Adrenal gland (tissue), 12 donors: Measurements from ENCODE around the gene CAMTA1. TPM values are rescaled to one million over a fixed set of nuclear protein-coding genes. Genes with fewer than 3 reads are reported as not detected.

Source experiments
- DNase-seq, 7 donors: peaks; one replicate each; pipeline ENCODE4 v3.0.0-alpha.2; 2019 to 2020
- H3K27ac ChIP-seq, 5 donors: fragments of 200-600 bp; sonication (generic) in 4 of 5; 1 replicate in 3 of 5; 2 replicates in 2 of 5; pipeline versions ENCODE4 v1.5.1 to v1.8.0; 2016 to 2020; ENCODE audit warnings: mild to moderate bottlenecking in 1 of 5
- H3K27me3 ChIP-seq: fragments of 200-600 bp; 2 replicates; pipeline ENCODE4 v1.8.0; 2021
- H3K36me3 ChIP-seq, 2 donors: fragments of 200-600 bp; replicated peaks in 1 of 2; 1 replicate in 1 of 2; 2 replicates in 1 of 2; pipeline versions ENCODE4 v1.5.1 to v1.8.0; 2018 to 2022
- H3K4me1 ChIP-seq, 2 donors: fragments of 200-600 bp; replicated peaks in 1 of 2; 1 replicate in 1 of 2; 2 replicates in 1 of 2; pipeline versions ENCODE4 v1.5.1 to v1.8.0; 2018 to 2021
- H3K4me3 ChIP-seq, 4 donors: fragments of 200-600 bp; sonication (generic) in 3 of 4; one replicate each; pipeline ENCODE4 v1.5.1; 2016 to 2018
- H3K9me3 ChIP-seq, 3 donors: fragments of 200-600 bp; sonication (generic) in 1 of 3; replicated peaks in 1 of 3; 1 replicate in 2 of 3; 2 replicates in 1 of 3; pipeline versions ENCODE4 v1.5.1 to v1.8.0; 2016 to 2021
- CTCF ChIP-seq, 6 experiments: fragments of 450-650 bp in 4 of 6; fragments of 200-600 bp in 2 of 6; sonication (generic) in 1 of 6; IDR thresholded peaks; 1 replicate in 5 of 6; 2 replicates in 1 of 6; pipeline versions ENCODE4 v1.5.1 to v1.8.0; 2016 to 2021; ENCODE audit warnings: antibody characterized with exemption in 6 of 6, mild to moderate bottlenecking in 2 of 6, moderate library complexity in 1 of 6
- POLR2A ChIP-seq, 2 donors: fragments of 450-650 bp; IDR thresholded peaks; one replicate each; pipeline ENCODE4 v1.6.1; 2017; ENCODE audit warnings: antibody characterized with exemption in 2 of 2, mild to moderate bottlenecking in 2 of 2, moderate library complexity in 1 of 2
- WGBS, 4 donors: extraction: QIAGEN DNeasy Blood & Tissue Kit in 2 of 4; methylation state at CpG; one replicate each; pipeline versions ENCODE4 v1.1.5 to v1.1.7; 2013 to 2017; 5-methylcytosine and 5-hydroxymethylcytosine counted together
- intact Hi-C, 2 donors: fragments of 100-400 bp; cut with DNase I; formaldehyde crosslinking; loops; one replicate each; pipeline versions ENCODE4 v1.14.1 to v1.15.0; 2022 to 2023
- polyA plus RNA-seq, 3 donors: library from polyadenylated mRNA; stranded (reverse); fragments of 200-250 nt in 2 of 3; fragments of 350-450 nt in 1 of 3; fragmentation: Illumina TruSeq in 1 of 3; extraction: RNeasy Lipid Tissue Mini Kit (QIAGEN cat#74804) in 1 of 3; gene quantifications; one replicate each; pipeline ENCODE4 v1.2.3, GENCODE V29; 2013 to 2014
- total RNA-seq, 9 donors: library from RNA; depleted of rRNA in 4 of 9; stranded (reverse); fragments of >200 nt in 4 of 9; fragments of 120-200 nt in 1 of 9; fragmentation: NEBNext Ultra II Directional in 1 of 9; extraction: Animal tissue kit (Norgen Biotek cat#: 25700) in 1 of 9; gene quantifications; one replicate each; pipeline versions ENCODE4 v1.1.0 to v1.2.4, GENCODE V29; 2013 to 2023
- donor health status: healthy with polysubstance abuse.
- donor health status: Bipolar disorder and iron deficiency.
- donor health status: DM: yes; HTN: yes; CAD: no.
- donor health status: DM: no; HTN: no; CAD: no.
- donor health status: DM: no; HTN: no; CAD: no.
- donor health status: DM: yes; HTN: yes; CAD: no.

CAMTA1 gene
- total and polyA plus RNA-seq, 12 donors: 62.9 to 141 (median 96.9) TPM

GRCh38 chr1:7680955-7681268, 895.7 kb downstream of the CAMTA1 start:
- H3K27ac ChIP-seq: peak overlapping the region in 1 of 5 donors; percentile 54
- peak overlapping the region in 2 of 4 donors; percentile 55 to 85 for H3K4me3 ChIP-seq

DNA sequence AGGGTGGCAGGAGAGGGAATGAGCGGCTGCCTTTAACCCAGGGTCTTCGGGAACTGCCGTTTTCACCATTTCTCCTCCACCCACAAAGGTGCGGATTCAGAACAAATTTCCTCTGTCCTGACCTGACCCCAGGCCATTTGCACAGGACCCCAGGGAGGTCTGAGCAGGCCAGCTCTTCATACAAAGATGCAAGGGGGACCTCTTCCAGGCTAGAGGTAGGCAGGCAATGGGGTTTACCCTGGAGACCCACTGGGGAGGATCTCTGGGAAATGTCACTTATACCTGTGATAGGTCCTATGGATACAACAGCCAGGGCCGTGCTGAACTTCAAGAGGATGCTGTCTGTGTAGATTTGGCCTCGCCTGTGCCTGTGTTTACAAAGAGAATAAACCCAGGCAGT, 896.1 kb downstream of the CAMTA1 start:
- no peak for DNase-seq
- no peak for TF ChIP-seq POLR2A (IDR thresholded peaks at IDR 0.05)
- TF ChIP-seq CTCF (IDR thresholded peaks at IDR 0.05): no peak
- Histone ChIP-seq H3K27me3 (no peaks in the 10 kb centered on the region), H3K4me3 (no peak overlapping the region), H3K36me3 (no peaks in the 10 kb centered on the region), H3K9me3 (no peaks in the 10 kb centered on the region), H3K4me1 (peaks cover 0 to 8% of the 10 kb centered on the region in 2 donors), H3K27ac (no peak overlapping the region)
- intact Hi-C loops: no loop called here
- 83 to 90% (median 86%) methylated on average over 6 of the region's 6 CpGs for WGBS, 4 donors

More at GRCh38 chr1:7680955-7681268, 895.7 kb downstream of the CAMTA1 start:
- TF ChIP-seq POLR2A (IDR thresholded peaks at IDR 0.05) (no peak), CTCF (IDR thresholded peaks at IDR 0.05) (no peak)
- intact Hi-C loops: no loop called here
- H3K4me1 ChIP-seq: peaks cover 0 to 8% of the 10 kb centered on the region in 2 donors
- no peak for DNase-seq
- H3K9me3 ChIP-seq: no peaks in the 10 kb centered on the region
- H3K27me3 ChIP-seq: no peaks in the 10 kb centered on the region
- 1 to 40% (median 4%) methylated on average over 1 to 16 of the region's 16 CpGs for WGBS, 4 donors
- H3K36me3 ChIP-seq: no peaks in the 10 kb centered on the region

GRCh38 chr1:7683521-7683920, 898.3 kb downstream of the CAMTA1 start:
- Histone ChIP-seq H3K4me1 (peaks cover 0 to 8% of the 10 kb centered on the region in 2 donors), H3K4me3 (no peak overlapping the region), H3K9me3 (no peaks in the 10 kb centered on the region), H3K36me3 (no peaks in the 10 kb centered on the region), H3K27me3 (no peaks in the 10 kb centered on the region), H3K27ac (no peak overlapping the region)
- TF ChIP-seq CTCF (IDR thresholded peaks at IDR 0.05) (no peak), POLR2A (IDR thresholded peaks at IDR 0.05) (no peak)
- DNase-seq: no peak
- 84 to 94% (median 91%) methylated on average over 12 to 15 of the region's 15 CpGs for WGBS, 4 donors
- intact Hi-C loops: no loop called here

DNA sequence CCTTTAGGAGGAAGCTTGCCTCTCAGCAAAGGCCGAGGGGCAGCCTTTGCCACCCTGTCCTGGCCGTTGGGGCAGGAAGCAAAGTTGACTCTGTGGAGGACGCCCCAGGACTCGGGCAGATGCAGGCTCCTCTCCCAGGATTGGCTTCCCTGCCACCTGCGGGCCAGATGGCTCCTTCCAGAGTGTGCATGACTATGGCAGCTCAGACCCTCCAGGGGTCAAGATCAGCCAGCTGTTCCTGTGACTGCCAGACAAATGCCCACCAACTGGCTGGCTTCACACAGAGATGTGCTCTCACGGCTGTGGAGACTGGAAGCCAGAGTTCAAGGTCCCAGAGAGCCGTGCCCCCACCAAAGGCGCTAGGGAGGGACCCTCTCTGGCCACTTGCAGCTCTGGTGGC, 898.9 kb downstream of the CAMTA1 start:
- intact Hi-C loops: no loop called here
- no peaks in the 10 kb centered on the region for H3K27me3 ChIP-seq
- WGBS, 4 donors: 82 to 84% (median 83%) methylated on average over 6 to 8 of the region's 8 CpGs; no CpG with 5 or more reads in 1 of the 4 donors

More for the DNA sequence above, 898.9 kb downstream of the CAMTA1 start:
- Histone ChIP-seq H3K36me3 (no peaks in the 10 kb centered on the region), H3K4me3 (no peak overlapping the region), H3K9me3 (no peaks in the 10 kb centered on the region), H3K4me1 (peaks cover 0 to 8% of the 10 kb centered on the region in 2 donors), H3K27ac (no peak overlapping the region)
- TF ChIP-seq POLR2A (IDR thresholded peaks at IDR 0.05) (no peak), CTCF (IDR thresholded peaks at IDR 0.05) (no peak)
- no peak for DNase-seq
